ENCODE results near the gene SPATA33. TPM values are rescaled to one million over a fixed set of nuclear protein-coding genes. Genes with fewer than 3 reads are reported as not detected.

The SPATA33 gene
- total RNA-seq, 1 experiment from 2014 or later: 12.0 TPM

DNA sequence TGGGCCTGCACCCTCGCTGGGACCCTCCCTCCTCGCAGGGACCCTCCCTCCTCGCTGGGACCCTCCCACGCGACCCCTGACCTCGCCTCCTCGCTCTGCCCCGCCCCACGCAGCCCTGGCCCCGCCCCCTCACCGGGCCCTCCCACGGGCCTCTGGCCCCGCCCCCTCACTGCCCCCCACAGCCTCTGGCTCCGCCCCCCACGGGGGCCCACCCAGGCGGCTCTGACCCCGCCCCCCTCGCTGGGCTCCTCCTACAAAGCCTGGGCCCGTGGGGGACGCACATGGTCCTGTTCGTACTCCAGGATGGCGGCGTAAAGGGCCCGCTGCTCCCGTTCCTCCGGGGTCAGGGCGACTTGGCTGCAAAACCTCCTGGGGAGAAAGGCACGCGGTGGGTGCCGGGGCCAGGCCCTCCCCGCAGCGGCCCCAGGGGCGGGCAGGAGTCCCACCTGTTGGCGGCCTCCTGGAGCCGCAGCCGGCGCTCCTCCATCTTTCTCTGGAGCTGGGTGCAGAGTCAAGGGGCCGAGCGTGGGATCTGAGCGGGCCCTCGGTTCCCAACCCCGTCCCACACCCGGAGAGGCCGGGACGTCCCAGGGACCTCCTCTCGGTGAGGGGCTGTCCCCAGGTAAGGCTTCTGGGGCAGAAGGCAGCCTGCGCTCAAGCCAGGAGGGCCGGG is 54.1 kb downstream of the SPATA33 start (continued):
- no peak for TF ChIP-seq ZNF416 (CRISPR knock-in tag; IDR thresholded peaks at IDR 0.05)
- no peak for TF ChIP-seq JUN (CRISPR knock-in tag; IDR thresholded peaks at IDR 0.05)
- no peak for TF ChIP-seq STAT6 (CRISPR knock-in tag; conservative IDR thresholded peaks at IDR 0.05; ENCODE audit: low read depth)
- no peak for TF ChIP-seq ZNF263 (CRISPR knock-in tag; IDR thresholded peaks at IDR 0.05; ENCODE audit: low read depth)
- TF ChIP-seq ZNF138 (CRISPR knock-in tag; conservative IDR thresholded peaks at IDR 0.05): no peak
- TF ChIP-seq, protein P1, sequence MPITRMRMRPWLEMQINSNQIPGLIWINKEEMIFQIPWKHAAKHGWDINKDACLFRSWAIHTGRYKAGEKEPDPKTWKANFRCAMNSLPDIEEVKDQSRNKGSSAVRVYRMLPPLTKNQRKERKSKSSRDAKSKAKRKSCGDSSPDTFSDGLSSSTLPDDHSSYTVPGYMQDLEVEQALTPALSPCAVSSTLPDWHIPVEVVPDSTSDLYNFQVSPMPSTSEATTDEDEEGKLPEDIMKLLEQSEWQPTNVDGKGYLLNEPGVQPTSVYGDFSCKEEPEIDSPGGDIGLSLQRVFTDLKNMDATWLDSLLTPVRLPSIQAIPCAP (CRISPR knock-in tag; IDR thresholded peaks at IDR 0.05): no peak
- TF ChIP-seq TP53 (CRISPR knock-in tag; IDR thresholded peaks at IDR 0.05): no peak
- TF ChIP-seq FOXP1 (CRISPR knock-in tag; IDR thresholded peaks at IDR 0.05; ENCODE audit: borderline replicate concordance): peak; percentile 67; the same call in 1 of the 2 replicates
- no peak for TF ChIP-seq OVOL2 (CRISPR knock-in tag; IDR thresholded peaks at IDR 0.05; ENCODE audit: borderline replicate concordance)

DNA sequence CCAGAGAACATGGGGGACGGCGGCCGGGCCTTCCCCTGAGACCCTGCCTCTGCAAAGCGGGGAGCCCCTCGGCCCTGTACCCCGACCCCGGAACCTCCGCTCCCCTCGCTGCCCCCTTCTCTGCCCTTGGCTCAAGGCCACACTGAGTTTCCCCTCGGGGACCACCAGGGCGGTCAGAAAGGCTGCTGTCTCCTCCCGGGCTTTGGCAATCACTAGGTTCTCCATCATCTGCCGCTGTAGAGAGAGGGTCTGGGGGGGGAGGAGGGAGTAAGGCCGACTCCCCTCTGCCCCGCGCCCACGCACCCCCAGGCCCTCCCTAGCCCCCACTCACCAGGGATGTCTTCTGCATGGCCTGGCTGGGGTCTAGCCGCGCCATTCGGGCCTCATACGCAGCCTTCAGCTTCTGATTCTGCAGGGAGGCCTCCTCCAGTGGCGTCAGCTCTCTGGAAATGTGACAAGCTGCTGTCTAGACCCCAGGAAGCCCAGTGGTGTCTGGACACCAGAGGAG is 54.7 kb downstream of the SPATA33 start:
- POLR2A ChIA-PET: interaction anchor here (0.7 to 3.5 kb wide), 2 partner anchors 11 to 29 kb away, joined by 3 to 18 read pairs; partner anchors contain the start of gene SPATA2L
- Mint-ChIP-seq H3K36me3 (peaks cover 19% of the 10 kb centered on the region), H3K9me3 (no peaks in the 10 kb centered on the region), H3K27me3 (ENCODE audit: low read depth) (peaks cover 27% of the 10 kb centered on the region), H3K4me3 (peak overlapping the region; percentile 73), H3K27ac (no peak overlapping the region), H3K4me1 (peaks cover 7% of the 10 kb centered on the region)
- ATAC-seq (no peak), DNase-seq (ENCODE audit: low spot score) (no peak)
- TF ChIP-seq, protein P2, sequence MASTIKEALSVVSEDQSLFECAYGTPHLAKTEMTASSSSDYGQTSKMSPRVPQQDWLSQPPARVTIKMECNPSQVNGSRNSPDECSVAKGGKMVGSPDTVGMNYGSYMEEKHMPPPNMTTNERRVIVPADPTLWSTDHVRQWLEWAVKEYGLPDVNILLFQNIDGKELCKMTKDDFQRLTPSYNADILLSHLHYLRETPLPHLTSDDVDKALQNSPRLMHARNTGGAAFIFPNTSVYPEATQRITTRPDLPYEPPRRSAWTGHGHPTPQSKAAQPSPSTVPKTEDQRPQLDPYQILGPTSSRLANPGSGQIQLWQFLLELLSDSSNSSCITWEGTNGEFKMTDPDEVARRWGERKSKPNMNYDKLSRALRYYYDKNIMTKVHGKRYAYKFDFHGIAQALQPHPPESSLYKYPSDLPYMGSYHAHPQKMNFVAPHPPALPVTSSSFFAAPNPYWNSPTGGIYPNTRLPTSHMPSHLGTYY (CRISPR knock-in tag; IDR thresholded peaks at IDR 0.05): no peak
- 0 out of 2 replicates have a peak, but pooled peaks have one; percentile 2 for TF ChIP-seq NFYB (CRISPR knock-in tag; conservative IDR thresholded peaks at IDR 0.05; ENCODE audit: low read depth)
- TF ChIP-seq NFE2L1 (CRISPR knock-in tag; IDR thresholded peaks at IDR 0.05): 0 out of 2 replicates have a peak, but pooled peaks have one; percentile 0
- CTCF ChIA-PET: interaction anchor here (1.3 to 6.2 kb wide), 2 partner anchors 8 to 12 kb away, joined by 3 to 36 read pairs; partner anchors contain the start of genes SPATA2L and VPS9D1

GRCh38 chr16:89716493-89716892 is 58.9 kb downstream of the SPATA33 start:
- ChIA-PET CTCF (interaction anchor here (1.4 kb wide), 1 partner anchor 10 kb away, joined by 6 read pairs; no protein-coding TSS in a partner anchor), POLR2A (interaction anchor here (1.1 kb wide), 1 partner anchor 10 kb away, joined by 3 read pairs; no protein-coding TSS in a partner anchor)
- Mint-ChIP-seq H3K9me3 (no peaks in the 10 kb centered on the region), H3K27me3 (ENCODE audit: low read depth) (peaks cover 53% of the 10 kb centered on the region), H3K27ac (no peak overlapping the region), H3K4me1 (peaks cover 8% of the 10 kb centered on the region), H3K36me3 (peaks cover 24% of the 10 kb centered on the region), H3K4me3 (no peak overlapping the region)
- DNase-seq (ENCODE audit: low spot score): no peak
- ATAC-seq: no peak
- TF ChIP-seq ZNF219 (CRISPR knock-in tag; IDR thresholded peaks at IDR 0.05; ENCODE audit: borderline replicate concordance) (no peak), ZBTB21 (CRISPR knock-in tag; IDR thresholded peaks at IDR 0.05; ENCODE audit: borderline replicate concordance) (no peak), ATF3 (CRISPR knock-in tag; conservative IDR thresholded peaks at IDR 0.05) (no peak), ZNF263 (CRISPR knock-in tag; IDR thresholded peaks at IDR 0.05; ENCODE audit: low read depth) (no peak), AFF4 (CRISPR knock-in tag; IDR thresholded peaks at IDR 0.05; ENCODE audit: borderline replicate concordance) (no peak), SOX15 (CRISPR knock-in tag; IDR thresholded peaks at IDR 0.05) (no peak)
- TF ChIP-seq, protein P3, sequence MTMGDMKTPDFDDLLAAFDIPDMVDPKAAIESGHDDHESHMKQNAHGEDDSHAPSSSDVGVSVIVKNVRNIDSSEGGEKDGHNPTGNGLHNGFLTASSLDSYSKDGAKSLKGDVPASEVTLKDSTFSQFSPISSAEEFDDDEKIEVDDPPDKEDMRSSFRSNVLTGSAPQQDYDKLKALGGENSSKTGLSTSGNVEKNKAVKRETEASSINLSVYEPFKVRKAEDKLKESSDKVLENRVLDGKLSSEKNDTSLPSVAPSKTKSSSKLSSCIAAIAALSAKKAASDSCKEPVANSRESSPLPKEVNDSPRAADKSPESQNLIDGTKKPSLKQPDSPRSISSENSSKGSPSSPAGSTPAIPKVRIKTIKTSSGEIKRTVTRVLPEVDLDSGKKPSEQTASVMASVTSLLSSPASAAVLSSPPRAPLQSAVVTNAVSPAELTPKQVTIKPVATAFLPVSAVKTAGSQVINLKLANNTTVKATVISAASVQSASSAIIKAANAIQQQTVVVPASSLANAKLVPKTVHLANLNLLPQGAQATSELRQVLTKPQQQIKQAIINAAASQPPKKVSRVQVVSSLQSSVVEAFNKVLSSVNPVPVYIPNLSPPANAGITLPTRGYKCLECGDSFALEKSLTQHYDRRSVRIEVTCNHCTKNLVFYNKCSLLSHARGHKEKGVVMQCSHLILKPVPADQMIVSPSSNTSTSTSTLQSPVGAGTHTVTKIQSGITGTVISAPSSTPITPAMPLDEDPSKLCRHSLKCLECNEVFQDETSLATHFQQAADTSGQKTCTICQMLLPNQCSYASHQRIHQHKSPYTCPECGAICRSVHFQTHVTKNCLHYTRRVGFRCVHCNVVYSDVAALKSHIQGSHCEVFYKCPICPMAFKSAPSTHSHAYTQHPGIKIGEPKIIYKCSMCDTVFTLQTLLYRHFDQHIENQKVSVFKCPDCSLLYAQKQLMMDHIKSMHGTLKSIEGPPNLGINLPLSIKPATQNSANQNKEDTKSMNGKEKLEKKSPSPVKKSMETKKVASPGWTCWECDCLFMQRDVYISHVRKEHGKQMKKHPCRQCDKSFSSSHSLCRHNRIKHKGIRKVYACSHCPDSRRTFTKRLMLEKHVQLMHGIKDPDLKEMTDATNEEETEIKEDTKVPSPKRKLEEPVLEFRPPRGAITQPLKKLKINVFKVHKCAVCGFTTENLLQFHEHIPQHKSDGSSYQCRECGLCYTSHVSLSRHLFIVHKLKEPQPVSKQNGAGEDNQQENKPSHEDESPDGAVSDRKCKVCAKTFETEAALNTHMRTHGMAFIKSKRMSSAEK (CRISPR knock-in tag; IDR thresholded peaks at IDR 0.05; ENCODE audit: borderline replicate concordance): no peak

Measured in WTC11 (cell line).